GM12891 (cell line): ENCODE results near the gene GREM2. TPM values are rescaled to one million over a fixed set of nuclear protein-coding genes. Genes with fewer than 3 reads are reported as not detected.

Experiments used
- DNase-seq: peaks from one replicate; pipeline ENCODE4 v3.0.0; 2011; ENCODE audit warnings: low spot score; ENCODE audit not compliant: insufficient read length
- FAIRE-seq: peaks from 2 replicates; lab custom pipeline; 2011; peaks lifted over from hg19 to GRCh38; lab: Jason Lieb, UNC
- PAX5 ChIP-seq: IDR thresholded peaks from 2 replicates; pipeline ENCODE4 v1.6.1; 2011; ENCODE audit warnings: low read length, moderate library complexity, mild to moderate bottlenecking; ENCODE audit not compliant: insufficient read depth, severe bottlenecking
- POLR2A ChIP-seq: IDR thresholded peaks from 2 replicates; pipeline ENCODE4 v1.6.1; 2011; ENCODE audit warnings: low read depth, low read length, control low read depth
- POLR2AphosphoS5 ChIP-seq: IDR thresholded peaks from 2 replicates; pipeline ENCODE4 v1.6.1; 2011; ENCODE audit warnings: low read depth, low read length, control low read depth
- POU2F2 ChIP-seq: IDR thresholded peaks from 2 replicates; pipeline ENCODE4 v1.6.1; 2011; ENCODE audit warnings: low read depth, mild to moderate bottlenecking, control low read depth, low read length, moderate library complexity
- SPI1 ChIP-seq: IDR thresholded peaks from 2 replicates; pipeline ENCODE4 v1.6.1; 2011; ENCODE audit warnings: low read depth, low read length, control low read depth
- TAF1 ChIP-seq: IDR thresholded peaks from 2 replicates; pipeline ENCODE4 v1.6.1; 2011; ENCODE audit warnings: low read depth, low read length, control low read depth
- polyA plus RNA-seq: library from polyadenylated mRNA; unstranded; fragments of >200 nt; gene quantifications from one replicate; pipeline ENCODE4 v1.2.1, GENCODE V29; 2012; ENCODE audit warnings: low read depth, missing spikeins, inconsistent platforms; ENCODE audit not compliant: missing spikeins

Gene GREM2
- not detected for polyA plus RNA-seq

DNA sequence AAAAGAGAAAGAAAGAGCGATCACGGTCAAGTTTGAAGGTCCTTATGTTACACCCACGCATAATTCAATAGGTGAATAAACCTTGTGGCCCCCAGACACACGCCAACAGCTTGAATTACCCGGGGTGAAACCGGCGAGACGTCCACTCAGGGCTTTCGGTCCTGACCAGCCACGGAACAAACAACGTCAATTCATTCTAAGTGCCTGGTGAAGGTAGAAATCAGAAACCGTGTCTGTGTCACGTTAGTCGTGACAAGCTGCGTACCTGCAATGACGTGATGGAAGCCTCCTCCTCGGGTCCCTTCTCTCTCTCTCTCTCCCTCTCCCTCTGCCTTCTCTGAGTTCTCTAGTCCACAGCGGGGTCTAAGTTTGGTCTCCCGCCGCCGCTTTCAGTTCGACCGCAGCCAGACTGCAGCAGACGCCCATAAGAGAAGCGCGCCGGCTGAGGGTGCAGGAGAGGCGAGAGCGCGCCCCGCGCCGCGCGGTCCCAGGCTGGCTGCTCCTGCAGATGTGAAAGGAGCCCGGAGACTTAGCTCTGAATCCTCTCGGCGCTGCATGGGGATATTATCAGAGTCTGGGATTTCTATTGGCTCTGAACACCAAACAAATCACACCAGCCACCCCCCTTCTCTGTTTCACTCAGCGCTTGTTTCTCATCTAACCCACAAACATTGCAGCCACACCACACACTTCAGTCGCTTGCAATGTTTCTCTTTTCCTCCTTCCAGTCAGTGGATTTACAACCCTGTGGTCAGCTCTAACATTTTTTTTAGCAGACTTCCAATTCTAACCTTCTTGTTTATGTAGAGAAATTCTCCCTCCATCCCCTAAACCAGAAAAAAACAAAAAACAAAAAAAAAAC is at the start of gene GREM2:
Gene GREM2, minus strand, starts transcription at position 537 of the 862 bp plus-strand sequence. CDS start 118,680 bp downstream, outside the sequence.
- TF ChIP-seq PAX5 (no peak), SPI1 (no peak), POLR2AphosphoS5 (no peak), POU2F2 (no peak), POLR2A (no peak), TAF1 (no peak)
- FAIRE-seq (peak; percentile 31), DNase-seq (peak; percentile 27)

DNA sequence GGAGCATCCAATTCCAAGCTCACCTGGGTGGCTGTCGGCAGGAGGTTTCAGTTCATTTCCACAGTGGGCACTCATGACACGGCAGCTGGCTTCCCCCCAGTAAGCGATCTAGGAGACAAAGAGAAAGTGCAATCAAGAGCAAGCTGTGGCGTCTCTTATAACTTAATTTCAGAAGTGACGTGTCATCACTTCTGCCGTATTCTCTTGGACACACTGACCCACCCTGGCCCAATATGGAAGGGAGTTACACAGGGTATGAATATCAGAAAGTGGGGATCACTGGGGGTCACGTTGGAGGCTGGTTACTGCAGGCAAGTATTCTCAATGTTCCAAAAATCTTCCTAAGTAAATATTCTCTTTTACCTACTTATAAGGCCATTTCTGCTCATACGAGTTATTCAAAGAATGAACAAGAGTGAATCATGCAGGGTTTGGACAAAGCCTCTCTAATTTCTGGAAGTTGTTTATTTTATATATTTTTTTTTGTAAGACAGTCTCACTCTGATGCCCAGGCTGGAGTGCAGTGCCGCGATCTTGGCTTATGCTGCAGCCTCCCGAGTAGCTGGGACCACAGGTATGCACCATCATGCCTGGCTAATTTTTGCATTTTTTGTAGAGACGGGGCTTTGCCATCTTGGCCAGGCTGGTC is 46.5 kb upstream of the GREM2 start:
- DNase-seq, result no peak
- FAIRE-seq, result no peak

GRCh38 chr1:240656531-240656930 is 44.6 kb upstream of the GREM2 start:
- DNase-seq (no peak), FAIRE-seq (no peak)
- TF ChIP-seq POLR2AphosphoS5 (no peak), POU2F2 (no peak), POLR2A (no peak), TAF1 (no peak), PAX5 (no peak), SPI1 (no peak)

More for the DNA sequence above, 46.5 kb upstream of the GREM2 start:
- TF ChIP-seq POLR2AphosphoS5, result no peak
- TF ChIP-seq SPI1, result no peak
- TF ChIP-seq TAF1, result no peak
- TF ChIP-seq POLR2A, result no peak
- TF ChIP-seq PAX5, result no peak
- TF ChIP-seq POU2F2, result no peak

DNA sequence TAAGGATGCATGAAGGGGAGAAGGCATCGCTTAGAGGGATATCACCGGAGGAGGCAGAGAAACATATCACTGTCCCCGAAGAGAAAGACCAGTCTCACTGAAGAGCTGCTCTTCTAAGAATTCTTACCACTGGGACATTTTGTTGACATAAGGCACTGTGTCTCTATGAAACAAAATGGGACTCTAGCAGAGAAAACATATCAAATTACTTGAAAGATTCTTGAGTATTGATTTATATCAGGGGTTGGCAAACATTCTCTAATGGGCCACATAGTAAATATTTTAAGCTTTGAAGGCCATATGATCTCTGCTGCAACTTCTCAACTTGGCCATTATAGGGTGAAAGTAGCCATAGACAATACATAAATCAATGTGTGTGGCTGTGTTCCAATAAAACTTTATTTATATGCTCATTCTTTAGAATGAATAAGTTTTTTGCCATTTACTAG is 41.0 kb upstream of the GREM2 start:
- no peak for FAIRE-seq
- TF ChIP-seq POLR2A (no peak), POU2F2 (no peak), PAX5 (no peak), SPI1 (no peak), TAF1 (no peak), POLR2AphosphoS5 (no peak)

DNA sequence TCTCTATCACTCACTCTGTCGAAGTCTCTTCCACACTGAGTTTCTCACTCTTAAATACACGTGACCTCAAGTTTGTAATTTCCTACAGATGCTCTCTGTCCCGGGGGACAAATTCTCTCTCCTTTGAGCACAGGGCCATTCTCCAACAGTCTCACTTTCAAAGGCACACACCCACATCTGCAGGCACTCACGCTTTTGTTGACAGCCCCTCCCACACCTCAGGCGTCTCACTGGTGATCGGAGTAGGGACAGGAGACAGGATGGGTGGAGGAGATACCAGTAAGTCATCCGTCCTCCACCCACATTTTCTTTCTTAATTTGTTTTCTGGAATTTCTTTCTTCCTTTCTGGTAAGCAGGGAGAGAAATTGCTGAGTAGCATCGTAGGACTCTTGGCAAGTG is 40.6 kb upstream of the GREM2 start:
- FAIRE-seq, result no peak
- no peak for DNase-seq
- TF ChIP-seq POU2F2, result no peak
- no peak for TF ChIP-seq POLR2AphosphoS5
- TF ChIP-seq PAX5, result no peak
- TF ChIP-seq TAF1, result no peak
- TF ChIP-seq POLR2A, result no peak

More for the DNA sequence above, 41.0 kb upstream of the GREM2 start:
- no peak for DNase-seq

DNA sequence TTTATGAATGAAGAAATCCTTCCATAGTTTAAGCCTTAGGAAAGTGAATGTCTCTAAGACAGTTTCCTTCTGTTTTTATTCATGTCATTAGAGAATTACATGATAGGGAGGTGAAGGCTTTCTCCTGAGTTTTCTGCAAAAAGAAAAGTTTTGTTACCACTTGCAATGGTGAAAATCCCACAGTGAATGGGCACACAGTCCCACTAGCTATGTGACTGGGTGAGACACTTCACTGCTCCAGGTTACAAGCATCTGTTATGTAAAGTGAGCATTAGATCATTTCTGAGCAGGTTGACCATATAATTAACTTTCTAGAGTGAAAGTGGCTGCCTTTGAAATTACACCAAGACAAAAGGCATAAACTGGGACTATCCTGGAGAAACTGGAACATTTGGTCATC is 38.9 kb upstream of the GREM2 start:
- FAIRE-seq, result no peak
- no peak for DNase-seq
- no peak for TF ChIP-seq SPI1
- no peak for TF ChIP-seq TAF1
- no peak for TF ChIP-seq PAX5
- TF ChIP-seq POU2F2, result no peak
- TF ChIP-seq POLR2A, result no peak
- TF ChIP-seq POLR2AphosphoS5, result no peak

GRCh38 chr1:240649733-240650721 is 38.1 kb upstream of the GREM2 start:
- DNase-seq (no peak), FAIRE-seq (no peak)
- TF ChIP-seq TAF1 (no peak), POLR2A (no peak), POLR2AphosphoS5 (no peak), SPI1 (no peak), POU2F2 (no peak), PAX5 (no peak)

DNA sequence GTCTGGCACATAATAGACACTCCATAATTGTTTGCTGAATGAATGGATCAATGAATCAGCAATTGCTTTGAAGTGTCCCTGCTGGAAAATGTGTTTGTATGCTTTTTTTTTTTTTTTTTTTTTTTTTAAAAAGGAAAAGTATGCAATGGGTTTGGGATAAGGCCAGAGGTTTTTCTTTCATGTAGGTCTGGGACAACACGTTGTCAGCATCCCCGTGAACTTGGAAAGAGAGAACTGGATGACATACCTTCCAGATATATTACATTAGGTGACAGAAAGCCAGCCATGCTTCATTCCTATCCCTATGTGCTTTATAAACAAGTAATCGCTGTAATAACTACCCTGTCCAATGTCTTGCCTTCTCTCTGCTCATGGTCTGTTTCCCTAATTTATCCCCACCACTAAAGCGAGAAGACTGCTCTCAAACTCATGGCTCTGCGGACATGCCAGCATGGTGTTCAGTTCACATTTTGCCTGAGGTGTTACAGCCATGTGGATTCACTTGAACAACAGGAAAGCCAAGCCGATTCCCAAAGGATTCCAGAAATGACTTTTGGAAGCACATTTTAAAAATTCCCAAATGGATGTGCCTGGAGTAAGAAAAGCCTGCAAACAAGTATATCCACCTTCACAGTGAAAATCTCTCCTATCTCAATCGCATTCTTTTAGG is 34.8 kb upstream of the GREM2 start:
- FAIRE-seq (no peak), DNase-seq (no peak)

GRCh38 chr1:240644732-240645131 is 32.8 kb upstream of the GREM2 start:
- no peak for TF ChIP-seq PAX5
- TF ChIP-seq SPI1, result no peak
- TF ChIP-seq TAF1, result no peak
- no peak for TF ChIP-seq POLR2AphosphoS5
- TF ChIP-seq POU2F2, result no peak
- no peak for TF ChIP-seq POLR2A
- FAIRE-seq (no peak), DNase-seq (no peak)

More for the DNA sequence above, 34.8 kb upstream of the GREM2 start:
- TF ChIP-seq PAX5 (no peak), POU2F2 (no peak)
